Vagina (tissue), 2 donors: ENCODE data around the gene HES5.

Experiments used
- CTCF ChIP-seq, 3 experiments: fragments of 450-650 bp in 2 of 3; fragments of 200-600 bp in 1 of 3; sonication (generic) in 1 of 3; IDR thresholded peaks; one replicate each; pipeline ENCODE4 v1.5.1; 2017 to 2019; ENCODE audit warnings: antibody characterized with exemption in 3 of 3, mild to moderate bottlenecking in 2 of 3, moderate library complexity in 2 of 3
- POLR2A ChIP-seq, 2 donors: fragments of 450-650 bp; IDR thresholded peaks; one replicate each; pipeline ENCODE4 v1.6.1; 2017; ENCODE audit warnings: antibody characterized with exemption in 2 of 2, mild to moderate bottlenecking in 2 of 2, moderate library complexity in 2 of 2
- POLR2AphosphoS5 ChIP-seq, 2 donors: sonication (generic); formaldehyde crosslinking; IDR thresholded peaks; one replicate each; pipeline ENCODE4 v1.9.0; 2017; ENCODE audit warnings: antibody characterized with exemption in 2 of 2, mild to moderate bottlenecking in 2 of 2, low read depth in 1 of 2; ENCODE audit not compliant: insufficient read depth in 1 of 2

GRCh38 chr1:2504225-2504948, 25.7 kb downstream of the HES5 start:
- no peak for TF ChIP-seq POLR2AphosphoS5 (IDR thresholded peaks at IDR 0.05; ENCODE audit: insufficient read depth in 1 of 2, low read depth in 1 of 2)
- TF ChIP-seq CTCF (IDR thresholded peaks at IDR 0.05) = no peak
- no peak for TF ChIP-seq POLR2A (IDR thresholded peaks at IDR 0.05)
